GM19025 (cell line): ENCODE results near the gene MAP3K5.
A peak's percentile ranks its signal among the peaks of the same experiment; 100 is the strongest.
"Not testable (repeated sequence)": the region's sequence is repeated elsewhere in the genome, so short reads cannot be mapped to it uniquely, and the experiment has no call there.

Source experiments
- ATAC-seq: cut with Tn5 transposase; IDR thresholded peaks from one replicate; pipeline ENCODE4 v1.9.1; 2021; ENCODE audit warnings: mild to moderate bottlenecking, low read depth, moderate library complexity; ENCODE audit not compliant: unreplicated experiment

MAP3K5 gene

GRCh38 chr6:136774228-136775041, 17.8 kb downstream of the MAP3K5 start:
- ATAC-seq, result no peak

GRCh38 chr6:136773473-136773796, 18.8 kb downstream of the MAP3K5 start:
- no peak for ATAC-seq

GRCh38 chr6:136772685-136773472, 19.4 kb downstream of the MAP3K5 start:
- peak; percentile 70 for ATAC-seq

GRCh38 chr6:136771306-136771705, 21.0 kb downstream of the MAP3K5 start:
- ATAC-seq, result no peak

GRCh38 chr6:136769759-136770158, 22.5 kb downstream of the MAP3K5 start:
- no peak for ATAC-seq

GRCh38 chr6:136769124-136769523, 23.2 kb downstream of the MAP3K5 start:
- ATAC-seq, result no peak

- ATAC-seq, result no peak
Measured at GRCh38 chr6:136767570-136768309, 24.5 kb downstream of the MAP3K5 start.

GRCh38 chr6:136767103-136767502, 25.2 kb downstream of the MAP3K5 start:
- no peak for ATAC-seq

- ATAC-seq, result no peak
Measured at GRCh38 chr6:136766274-136766673, 26.0 kb downstream of the MAP3K5 start.

- peak; percentile 39 for ATAC-seq
Measured at GRCh38 chr6:136764517-136764993, 27.7 kb downstream of the MAP3K5 start.

- ATAC-seq, result peak; percentile 27
Measured at GRCh38 chr6:136763716-136764516, 28.4 kb downstream of the MAP3K5 start.

GRCh38 chr6:136763255-136763654, 29.0 kb downstream of the MAP3K5 start:
- ATAC-seq, result peak; percentile 28

- no peak for ATAC-seq
Measured at GRCh38 chr6:136762022-136762975, 30.0 kb downstream of the MAP3K5 start.

- no peak for ATAC-seq
Measured at GRCh38 chr6:136761227-136761922, 30.9 kb downstream of the MAP3K5 start.

- ATAC-seq, result not testable (repeated sequence)
Measured at GRCh38 chr6:136760781-136761180, 31.5 kb downstream of the MAP3K5 start.

GRCh38 chr6:136757150-136757549, 35.1 kb downstream of the MAP3K5 start:
- no peak for ATAC-seq

GRCh38 chr6:136754820-136755219, 37.5 kb downstream of the MAP3K5 start:
- ATAC-seq, result no peak

- ATAC-seq, result no peak
Measured at GRCh38 chr6:136753624-136754023, 38.7 kb downstream of the MAP3K5 start.
